HUES48 (cell line): ENCODE measurements around the gene ARFRP1.
"Not testable (repeated sequence)": the region's sequence is repeated elsewhere in the genome, so short reads cannot be mapped to it uniquely, and the experiment has no call there.

Source experiments
- H3K27ac ChIP-seq: one replicate; pipeline ENCODE4 v1.7.0; 2013; ENCODE audit warnings: low read depth, low read length, inconsistent platforms
- H3K27me3 ChIP-seq: 2 replicates; pipeline ENCODE4 v1.6.1; 2013; ENCODE audit warnings: mild to moderate bottlenecking, low read length; ENCODE audit not compliant: control insufficient read depth, insufficient read depth
- H3K36me3 ChIP-seq: 2 replicates; pipeline ENCODE4 v1.6.1; 2013; ENCODE audit warnings: low read length; ENCODE audit not compliant: control insufficient read depth, insufficient read depth
- H3K4me1 ChIP-seq: 2 replicates; pipeline ENCODE4 v1.6.1; 2013; ENCODE audit warnings: mild to moderate bottlenecking, low read length; ENCODE audit not compliant: control insufficient read depth, insufficient read depth
- H3K4me3 ChIP-seq: 2 replicates; pipeline ENCODE4 v1.5.1; 2013; ENCODE audit warnings: mild to moderate bottlenecking, low read depth, low read length
- H3K9ac ChIP-seq: 2 replicates; pipeline ENCODE4 v1.6.1; 2013; ENCODE audit warnings: mild to moderate bottlenecking, low read depth, low read length, moderate library complexity
- H3K9me3 ChIP-seq: 2 replicates; pipeline ENCODE4 v1.6.1; 2013; ENCODE audit warnings: low read length; ENCODE audit not compliant: control insufficient read depth, insufficient read depth

ARFRP1 gene

DNA sequence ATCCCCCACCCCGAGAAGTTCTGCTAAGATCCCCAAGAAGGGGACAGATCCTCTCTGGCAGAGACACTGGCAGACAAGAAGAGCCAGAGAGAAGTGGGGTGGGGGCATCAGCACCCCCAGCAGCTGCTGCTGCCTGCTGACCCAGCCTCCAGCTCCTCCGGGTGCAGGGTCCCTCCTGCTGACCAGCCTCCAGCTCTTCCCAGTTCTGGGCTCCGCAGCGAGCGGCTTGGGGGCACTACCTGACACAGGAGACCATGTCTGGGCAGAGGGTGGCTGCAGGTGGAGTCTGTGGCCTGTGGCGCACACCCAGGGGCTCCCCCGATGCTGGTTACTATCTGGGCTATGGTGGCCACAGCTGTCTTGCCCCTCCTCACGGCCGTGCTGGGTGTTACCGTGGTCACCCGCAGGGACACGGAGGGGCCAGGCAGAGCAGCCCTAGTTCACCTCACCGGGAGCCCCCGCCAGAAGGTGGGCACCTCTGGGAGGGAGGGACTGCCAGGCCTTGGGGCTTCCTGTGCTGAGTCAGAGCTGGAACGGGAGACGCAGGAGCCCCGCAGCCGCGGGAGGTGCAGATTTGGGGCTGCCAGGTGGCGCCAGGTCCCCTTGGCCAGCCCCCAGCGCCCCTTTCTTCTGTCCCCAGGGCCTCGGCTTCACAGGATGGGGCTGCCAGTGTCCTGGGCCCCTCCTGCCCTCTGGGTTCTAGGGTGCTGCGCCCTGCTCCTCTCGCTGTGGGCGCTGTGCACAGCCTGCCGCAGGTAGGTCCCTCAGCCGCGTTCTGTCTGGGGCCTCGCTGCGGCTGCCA, 29.3 kb upstream of the ARFRP1 start:
- H3K9me3 ChIP-seq: no peaks in the 10 kb centered on the region
- H3K27me3 ChIP-seq: no peaks in the 10 kb centered on the region
- peaks cover 39% of the 10 kb centered on the region for H3K36me3 ChIP-seq
- no peak overlapping the region for H3K27ac ChIP-seq
- no peak overlapping the region for H3K9ac ChIP-seq
- peak overlapping the region; percentile 50; the same call in 1 of the 2 replicates for H3K4me3 ChIP-seq
- peaks cover 13% of the 10 kb centered on the region; the same call in 1 of the 2 replicates for H3K4me1 ChIP-seq

DNA sequence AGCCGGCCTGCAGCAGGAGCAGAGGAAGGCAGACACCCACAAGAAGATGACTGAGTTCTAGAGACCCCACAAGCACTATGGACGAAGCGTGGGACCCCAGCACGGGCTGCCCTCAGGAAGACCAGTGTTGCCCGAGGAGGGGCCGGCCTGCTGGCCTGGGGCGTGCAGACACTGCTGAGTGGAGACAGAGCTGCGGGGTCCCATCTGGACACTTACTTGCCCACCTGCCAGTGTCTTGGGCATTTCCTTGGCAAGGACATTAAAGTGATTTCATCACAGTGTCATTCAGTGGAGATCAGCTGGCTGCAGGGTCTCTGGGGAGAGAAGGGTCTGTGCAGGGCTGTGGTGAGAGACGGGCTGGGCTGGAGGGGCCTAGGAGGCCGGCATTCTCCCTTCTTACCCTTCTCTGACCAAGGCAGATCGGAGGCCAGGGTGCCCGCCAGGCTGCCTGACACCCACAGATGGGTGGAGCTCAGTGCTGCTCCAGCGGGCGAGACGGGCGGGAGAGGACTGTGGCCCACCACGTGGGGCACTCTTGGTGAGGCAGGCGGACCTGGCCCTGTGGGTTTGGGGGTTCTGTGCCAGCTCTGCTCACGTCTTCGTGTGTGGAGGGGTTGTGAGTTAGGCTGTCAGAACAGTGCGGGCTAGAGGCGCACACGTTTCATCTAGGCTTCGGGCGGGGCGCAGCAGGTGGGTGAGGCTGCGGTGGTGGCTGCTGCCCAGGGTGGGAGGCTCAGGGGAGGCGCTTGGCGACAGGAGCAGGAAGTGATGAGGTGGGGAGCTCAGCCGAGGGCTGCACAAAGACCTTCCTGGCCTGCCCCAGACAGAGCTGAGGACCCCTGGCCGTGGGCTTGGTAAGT, 28.3 kb upstream of the ARFRP1 start, which contains the start of gene LIME1:
Gene LIME1, plus strand, starts transcription at position 806 of the 860 bp plus-strand sequence. CDS start 886 bp downstream, outside the sequence.
- no peak within 1 kb of the TSS for H3K9ac ChIP-seq
- peaks cover 8% of the 10 kb centered on the region; the same call in 1 of the 2 replicates for H3K4me1 ChIP-seq
- no peak within 1 kb of the TSS for H3K27ac ChIP-seq

DNA sequence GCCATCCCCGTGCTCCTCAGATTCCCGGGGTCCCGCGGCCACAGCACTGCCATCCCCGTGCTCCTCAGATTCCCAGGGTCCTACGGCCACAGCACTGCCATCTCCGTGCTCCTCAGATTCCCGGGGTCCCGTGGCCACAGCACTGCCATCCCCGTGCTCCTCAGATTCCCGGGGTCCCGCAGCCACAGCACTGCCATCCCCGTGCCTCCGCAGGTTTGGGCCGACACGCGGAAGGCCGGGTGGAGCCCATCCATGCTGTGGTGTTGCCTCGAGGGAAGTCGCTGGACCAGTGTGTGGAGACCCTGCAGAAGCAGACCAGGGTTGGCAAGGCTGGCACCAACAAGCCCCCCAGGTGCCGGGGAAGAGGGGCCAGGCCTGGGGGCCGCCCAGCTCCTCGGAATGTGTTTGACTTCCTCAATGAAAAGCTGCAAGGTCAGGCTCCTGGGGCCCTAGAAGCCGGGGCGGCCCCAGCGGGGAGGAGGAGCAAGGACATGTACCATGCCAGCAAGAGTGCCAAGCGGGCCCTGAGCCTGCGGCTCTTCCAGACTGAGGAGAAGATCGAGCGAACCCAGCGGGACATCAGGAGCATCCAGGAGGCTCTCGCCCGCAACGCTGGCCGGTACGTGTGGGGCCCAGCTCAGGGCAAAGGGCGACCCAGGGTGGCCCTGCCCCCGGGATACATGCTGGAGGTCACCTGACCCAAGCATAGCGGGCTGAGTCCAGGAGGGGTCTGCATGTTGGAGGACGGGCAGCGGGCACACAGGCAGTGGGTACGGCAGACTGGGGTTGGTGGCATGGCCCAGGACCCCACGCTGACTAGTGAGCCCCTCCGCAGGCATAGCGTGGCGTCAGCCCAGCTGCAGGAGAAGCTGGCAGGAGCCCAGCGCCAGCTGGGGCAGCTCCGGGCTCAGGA, 27.4 kb upstream of the ARFRP1 start:
- Histone ChIP-seq H3K9ac (no peak overlapping the region), H3K4me3 (no peak overlapping the region), H3K27ac (no peak overlapping the region), H3K4me1 (peaks cover 6% of the 10 kb centered on the region; the same call in 1 of the 2 replicates), H3K27me3 (no peaks in the 10 kb centered on the region), H3K9me3 (no peaks in the 10 kb centered on the region), H3K36me3 (peaks cover 33% of the 10 kb centered on the region)

More for the DNA sequence above, 28.3 kb upstream of the ARFRP1 start, which contains the start of gene LIME1:
- Histone ChIP-seq H3K27me3 (no peaks in the 10 kb centered on the region), H3K4me3 (peak within 1 kb of the TSS; percentile 50; the same call in 1 of the 2 replicates), H3K36me3 (peaks cover 33% of the 10 kb centered on the region), H3K9me3 (no peaks in the 10 kb centered on the region)

DNA sequence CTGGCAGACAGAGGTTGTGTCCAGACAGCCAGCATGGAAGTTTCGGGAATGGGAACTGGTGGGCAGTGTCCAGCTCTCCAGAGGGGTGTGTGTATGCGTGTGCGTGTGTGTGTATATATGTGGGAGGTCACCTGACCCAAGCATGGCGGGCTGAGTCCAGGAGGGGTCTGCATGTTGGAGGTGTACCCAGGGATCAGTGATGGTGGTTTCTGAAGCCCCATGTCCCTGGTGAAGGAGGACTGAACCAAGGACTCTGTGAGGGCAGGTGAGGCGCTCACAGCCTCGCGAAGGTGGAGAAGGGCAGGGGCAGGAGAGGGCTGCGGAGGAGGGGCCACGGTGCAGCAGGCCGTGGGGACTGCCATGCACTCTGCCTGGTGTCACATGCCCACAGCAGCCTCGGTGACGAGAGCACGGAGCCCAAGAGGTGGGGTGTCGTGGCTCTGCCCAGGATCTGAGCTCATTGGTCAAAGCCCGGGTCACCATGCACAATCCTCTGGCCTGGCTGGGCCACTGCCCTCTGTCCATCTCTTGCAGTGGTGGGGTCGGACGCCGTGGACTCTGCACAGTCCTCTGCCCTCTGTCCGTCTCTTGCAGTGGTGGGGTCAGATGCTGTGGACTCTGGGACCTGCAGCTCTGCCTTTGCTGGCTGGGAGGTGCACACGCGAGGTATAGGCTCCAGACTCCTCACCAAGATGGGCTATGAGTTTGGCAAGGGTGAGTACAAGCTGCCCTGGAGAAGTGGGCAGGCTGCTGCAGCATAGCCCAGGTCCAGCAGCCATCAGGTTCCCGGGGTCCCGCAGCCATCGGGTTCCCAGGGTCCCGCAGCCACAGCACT, 26.6 kb upstream of the ARFRP1 start:
- Histone ChIP-seq H3K9me3 (no peaks in the 10 kb centered on the region), H3K9ac (no peak overlapping the region), H3K4me1 (peaks cover 6% of the 10 kb centered on the region; the same call in 1 of the 2 replicates), H3K27ac (no peak overlapping the region), H3K36me3 (peaks cover 38% of the 10 kb centered on the region), H3K4me3 (no peak overlapping the region), H3K27me3 (no peaks in the 10 kb centered on the region)

DNA sequence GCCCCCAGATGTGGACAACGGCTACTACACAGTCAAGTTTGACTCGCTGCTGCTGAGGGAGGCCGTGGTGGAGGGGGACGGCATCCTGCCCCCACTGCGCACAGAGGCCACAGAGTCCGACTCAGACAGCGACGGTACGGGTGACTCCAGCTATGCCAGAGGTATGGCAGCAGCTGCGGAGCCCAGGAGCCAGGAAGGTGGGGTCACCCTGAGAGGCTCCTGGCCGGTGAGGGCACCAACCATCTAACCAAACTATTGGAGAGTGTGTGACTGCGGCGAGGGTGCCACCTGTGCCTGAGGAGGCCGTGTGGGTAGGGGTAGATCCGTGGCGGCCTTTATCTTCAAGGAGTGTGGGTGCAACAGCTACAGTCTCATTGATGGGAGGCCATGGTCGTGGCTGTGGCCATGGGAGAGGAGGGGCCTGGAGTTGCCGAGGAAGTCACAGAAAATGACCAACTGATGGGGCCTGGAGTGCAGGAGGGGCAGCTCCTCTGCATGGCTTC, 25.9 kb upstream of the ARFRP1 start:
- no peaks in the 10 kb centered on the region for H3K9me3 ChIP-seq
- no peaks in the 10 kb centered on the region for H3K27me3 ChIP-seq
- H3K4me1 ChIP-seq: peaks cover 5% of the 10 kb centered on the region; the same call in 1 of the 2 replicates
- no peak overlapping the region for H3K4me3 ChIP-seq
- no peak overlapping the region for H3K27ac ChIP-seq
- H3K9ac ChIP-seq: no peak overlapping the region
- peaks cover 38% of the 10 kb centered on the region for H3K36me3 ChIP-seq

DNA sequence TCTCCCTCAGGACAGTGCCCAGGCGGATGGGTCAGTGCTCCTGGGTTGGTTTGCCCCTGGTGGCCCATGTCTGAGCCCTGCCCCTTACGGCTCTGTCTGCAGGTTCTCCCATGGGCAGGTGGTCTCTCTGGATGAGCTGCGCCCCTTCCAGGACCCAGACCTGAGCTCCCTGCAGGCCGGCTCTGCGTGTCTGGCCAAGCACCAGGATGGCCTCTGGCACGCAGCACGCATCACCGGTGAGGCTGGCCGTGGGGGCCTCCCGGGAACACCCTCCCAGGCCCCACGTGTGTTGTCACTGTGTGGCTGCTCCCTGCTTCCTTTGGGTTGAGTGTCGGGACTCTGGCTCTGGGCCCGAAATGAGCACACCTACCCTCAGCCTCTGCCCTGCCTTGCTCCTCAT, 25.3 kb upstream of the ARFRP1 start:
- no peak overlapping the region for H3K27ac ChIP-seq
- H3K27me3 ChIP-seq: no peaks in the 10 kb centered on the region
- no peaks in the 10 kb centered on the region; the same call in 1 of the 2 replicates for H3K4me1 ChIP-seq
- no peak overlapping the region for H3K9ac ChIP-seq
- H3K36me3 ChIP-seq: peaks cover 38% of the 10 kb centered on the region
- H3K4me3 ChIP-seq: no peak overlapping the region
- H3K9me3 ChIP-seq: no peaks in the 10 kb centered on the region

DNA sequence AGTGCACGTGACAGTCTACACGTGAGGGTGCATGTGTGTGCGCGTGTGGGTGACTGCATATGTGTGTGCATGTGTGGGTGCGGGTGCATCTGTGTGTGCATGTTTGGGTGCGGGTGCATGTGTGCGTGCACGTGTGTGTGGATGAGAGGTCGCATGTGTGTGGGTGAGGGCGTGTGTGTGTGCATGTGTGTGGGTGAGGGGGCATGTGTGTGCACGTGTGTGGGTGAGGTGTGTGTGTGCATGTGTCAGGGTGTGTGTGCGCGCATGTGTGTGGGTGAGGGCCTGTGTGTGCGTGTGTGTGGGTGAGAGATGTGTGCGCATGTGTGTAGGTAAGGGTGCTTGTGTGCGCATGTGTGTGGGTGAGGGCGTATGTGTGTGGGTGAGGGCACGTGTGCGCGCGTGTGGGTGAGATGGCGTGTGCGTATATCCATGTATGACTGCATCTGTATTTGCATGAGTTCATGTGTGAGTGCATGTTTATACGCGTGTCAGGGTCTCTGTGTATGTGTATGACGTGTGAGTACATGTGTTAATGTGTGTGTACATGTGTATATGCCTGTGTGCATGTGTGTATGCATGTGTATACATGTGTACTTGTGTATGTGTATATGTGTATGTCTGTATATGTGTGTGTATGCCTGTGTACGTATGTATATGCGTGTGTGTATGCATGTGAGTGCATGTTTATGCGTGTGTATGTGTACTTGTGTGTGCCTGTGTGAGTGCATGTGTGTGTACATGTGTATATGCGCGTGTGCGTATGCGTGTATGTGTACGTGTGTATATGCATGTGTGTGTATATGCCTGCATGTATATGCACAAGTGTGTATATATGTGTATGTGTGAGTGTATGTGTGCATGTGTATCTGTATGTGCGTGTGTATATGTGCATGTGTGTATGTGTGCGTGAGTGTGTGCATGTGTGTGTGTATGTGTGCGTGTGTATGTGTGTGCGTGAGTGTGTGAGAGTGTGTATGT, 24.6 kb upstream of the ARFRP1 start:
- Histone ChIP-seq H3K27ac (no peak overlapping the region), H3K9me3 (no peaks in the 10 kb centered on the region), H3K36me3 (peaks cover 38% of the 10 kb centered on the region), H3K4me3 (no peak overlapping the region), H3K9ac (no peak overlapping the region), H3K4me1 (no peaks in the 10 kb centered on the region; the same call in 1 of the 2 replicates), H3K27me3 (no peaks in the 10 kb centered on the region)

DNA sequence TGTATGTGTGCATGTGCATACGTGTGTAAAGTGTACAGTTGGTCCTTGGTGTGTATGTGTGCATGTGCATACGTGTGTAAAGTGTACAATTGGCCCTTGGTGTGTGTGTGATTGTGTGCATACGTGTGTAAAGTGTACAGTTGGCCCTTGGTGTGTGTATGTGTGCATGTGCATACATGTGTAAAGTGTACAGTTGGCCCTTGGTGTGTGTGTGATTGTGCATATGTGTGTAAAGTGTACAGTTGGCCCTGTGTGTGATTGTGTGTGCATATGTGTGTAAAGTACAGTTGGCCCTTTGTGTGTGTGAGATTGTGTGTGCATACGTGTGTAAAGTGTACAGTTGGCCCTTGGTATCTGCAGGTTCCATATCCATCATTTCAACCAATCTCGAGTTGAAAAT, 23.6 kb upstream of the ARFRP1 start:
- Histone ChIP-seq H3K9ac (no peak overlapping the region), H3K4me3 (no peak overlapping the region), H3K27ac (no peak overlapping the region), H3K9me3 (no peaks in the 10 kb centered on the region), H3K4me1 (no peaks in the 10 kb centered on the region), H3K27me3 (no peaks in the 10 kb centered on the region), H3K36me3 (peaks cover 38% of the 10 kb centered on the region)

DNA sequence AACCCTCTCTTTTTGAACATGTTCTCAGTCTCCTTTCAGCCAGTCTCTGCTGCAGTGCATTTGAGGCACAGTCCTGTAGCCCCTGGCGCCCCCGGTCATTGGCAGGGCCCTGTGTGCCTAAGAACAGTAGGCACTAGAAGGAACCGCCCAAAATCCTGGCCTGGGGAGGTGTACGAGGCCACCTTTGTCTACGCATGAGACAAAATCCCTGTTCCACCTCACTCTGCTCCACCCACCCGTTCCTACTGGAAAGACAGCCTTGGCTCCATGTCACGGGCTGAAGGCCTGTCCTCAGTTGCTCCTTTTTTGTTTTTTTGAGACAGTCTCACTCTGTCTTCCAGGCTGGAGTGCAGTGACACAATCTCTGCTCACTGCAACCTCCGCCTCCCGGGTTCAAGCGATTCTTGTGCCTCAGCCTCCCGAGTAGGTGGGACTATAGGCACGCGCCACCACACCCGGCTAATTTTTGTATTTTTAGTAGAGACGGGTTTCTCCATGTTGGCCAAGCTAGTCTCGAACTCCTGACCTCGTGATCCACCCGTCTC, 22.5 kb upstream of the ARFRP1 start:
- not testable (repeated sequence) for H3K27me3 ChIP-seq, H3K27ac ChIP-seq, H3K9ac ChIP-seq, H3K4me1 ChIP-seq, H3K9me3 ChIP-seq, H3K4me3 ChIP-seq
- peaks cover 28% of the 10 kb centered on the region for H3K36me3 ChIP-seq
